HFFc6 (cell line): ENCODE results near the gene SNX5. TPM values are rescaled to one million over a fixed set of nuclear protein-coding genes. Genes with fewer than 3 reads are reported as not detected.
A peak's percentile ranks its signal among the peaks of the same experiment; 100 is the strongest.

ENCODE experiments used
- DNase-seq: peaks from one replicate; pipeline ENCODE4 v3.0.0-alpha.2; 2018
- H3K27ac Mint-ChIP-seq: 2 replicates; pipeline ENCODE4 v1.8.0; 2020; ENCODE audit warnings: mild to moderate bottlenecking, mixed read lengths
- H3K27me3 Mint-ChIP-seq: 2 replicates; pipeline ENCODE4 v1.8.0; 2021; ENCODE audit warnings: mild to moderate bottlenecking, moderate library complexity, mixed read lengths; ENCODE audit not compliant: insufficient read depth
- H3K36me3 Mint-ChIP-seq: 2 replicates; pipeline ENCODE4 v1.8.0; 2021; ENCODE audit warnings: low read depth, mixed read lengths
- H3K4me1 Mint-ChIP-seq: 2 replicates; pipeline ENCODE4 v1.8.0; 2020; ENCODE audit warnings: low read depth, mixed read lengths
- H3K4me3 Mint-ChIP-seq: 2 replicates; pipeline ENCODE4 v1.8.0; 2020; ENCODE audit warnings: mild to moderate bottlenecking, moderate library complexity, mixed read lengths
- H3K9me3 Mint-ChIP-seq: 2 replicates; pipeline ENCODE4 v1.8.0; 2020; ENCODE audit warnings: mild to moderate bottlenecking, mixed read lengths
- total RNA-seq, 6 experiments: library from RNA; stranded (reverse); fragmentation: NEBNext Ultra II Directional; extraction: Animal tissue kit (Norgen Biotek cat#: 25700); gene quantifications; 2 replicates in 1 of 6; 3 replicates in 5 of 6; pipeline ENCODE4 v1.2.3, GENCODE V29; 2021
- TF ChIP-seq, protein P1 (sequence below): fragments of 200-600 bp; sonication (generic); IDR thresholded peaks from 2 replicates; pipeline ENCODE4 v1.5.0; 2021; ENCODE audit warnings: antibody characterized with exemption, mild to moderate bottlenecking

The SNX5 gene
- total RNA-seq, 6 experiments from 2014 or later, result 69.6 to 97.5 (median 81.8) TPM

DNA sequence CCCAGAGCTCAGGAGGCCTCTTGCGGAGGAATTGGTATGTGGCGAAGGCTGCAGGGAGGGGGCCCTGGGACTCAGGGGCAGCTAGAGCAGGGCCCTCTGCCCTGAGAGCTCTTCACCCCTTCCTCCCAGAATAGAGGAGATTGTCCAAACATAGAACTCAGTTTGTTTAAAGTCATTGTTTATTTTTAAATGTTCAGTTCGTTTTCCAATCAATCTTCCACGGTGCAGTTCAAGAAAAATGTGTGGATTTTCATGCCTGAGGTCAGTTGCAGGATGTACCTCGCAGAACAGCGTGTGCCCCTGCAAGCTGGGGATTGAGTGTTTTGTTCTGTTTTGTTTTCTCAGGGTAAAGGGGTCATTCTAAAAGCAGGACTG, 37.4 kb upstream of the SNX5 start:
- Mint-ChIP-seq H3K36me3 (no peaks in the 10 kb centered on the region), H3K4me1 (peaks cover 7% of the 10 kb centered on the region; the same call in 1 of the 2 replicates), H3K4me3 (no peak overlapping the region), H3K27me3 (no peaks in the 10 kb centered on the region; the same call in none of the 2 replicates), H3K27ac (no peak overlapping the region), H3K9me3 (no peaks in the 10 kb centered on the region)
- TF ChIP-seq, protein P1, sequence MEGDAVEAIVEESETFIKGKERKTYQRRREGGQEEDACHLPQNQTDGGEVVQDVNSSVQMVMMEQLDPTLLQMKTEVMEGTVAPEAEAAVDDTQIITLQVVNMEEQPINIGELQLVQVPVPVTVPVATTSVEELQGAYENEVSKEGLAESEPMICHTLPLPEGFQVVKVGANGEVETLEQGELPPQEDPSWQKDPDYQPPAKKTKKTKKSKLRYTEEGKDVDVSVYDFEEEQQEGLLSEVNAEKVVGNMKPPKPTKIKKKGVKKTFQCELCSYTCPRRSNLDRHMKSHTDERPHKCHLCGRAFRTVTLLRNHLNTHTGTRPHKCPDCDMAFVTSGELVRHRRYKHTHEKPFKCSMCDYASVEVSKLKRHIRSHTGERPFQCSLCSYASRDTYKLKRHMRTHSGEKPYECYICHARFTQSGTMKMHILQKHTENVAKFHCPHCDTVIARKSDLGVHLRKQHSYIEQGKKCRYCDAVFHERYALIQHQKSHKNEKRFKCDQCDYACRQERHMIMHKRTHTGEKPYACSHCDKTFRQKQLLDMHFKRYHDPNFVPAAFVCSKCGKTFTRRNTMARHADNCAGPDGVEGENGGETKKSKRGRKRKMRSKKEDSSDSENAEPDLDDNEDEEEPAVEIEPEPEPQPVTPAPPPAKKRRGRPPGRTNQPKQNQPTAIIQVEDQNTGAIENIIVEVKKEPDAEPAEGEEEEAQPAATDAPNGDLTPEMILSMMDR, result no peak
- no peak for DNase-seq

DNA sequence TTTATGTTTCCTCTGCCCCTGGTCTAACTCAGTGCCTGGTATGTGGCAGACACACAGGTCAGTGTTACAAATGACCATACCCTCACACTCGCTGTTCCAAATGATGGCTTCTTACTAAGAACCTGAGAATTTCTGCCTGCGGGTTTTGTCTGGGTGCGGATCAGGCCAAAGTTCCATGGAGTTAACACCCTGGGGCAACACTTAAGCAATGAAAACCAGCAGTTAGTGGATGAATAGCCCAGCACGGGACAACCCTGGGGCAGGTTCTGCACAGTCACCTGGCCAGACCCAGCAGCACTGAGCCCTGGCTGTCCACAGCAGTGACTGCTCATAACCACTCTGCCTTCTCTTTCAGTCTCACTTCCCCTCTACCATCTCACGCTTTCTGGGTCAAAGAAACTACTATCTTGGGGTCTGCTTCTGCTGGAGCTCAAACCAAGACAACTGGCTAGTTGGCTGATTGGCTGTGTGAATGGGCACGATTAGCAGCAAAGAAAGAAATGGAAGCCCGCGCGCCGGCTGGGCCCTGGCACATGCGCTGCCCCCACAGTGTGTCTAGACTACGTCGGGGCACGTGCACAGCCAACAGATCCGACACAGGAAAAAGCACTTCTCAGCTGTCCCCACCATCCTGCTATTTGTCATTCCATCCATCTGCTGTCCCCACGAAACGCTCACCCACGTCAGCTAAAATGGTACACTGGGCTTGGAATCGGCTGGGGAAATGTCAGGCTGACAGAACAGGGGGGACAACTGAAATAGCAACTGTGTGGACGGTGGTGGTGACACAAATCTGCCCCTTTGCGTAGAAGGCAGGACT, 36.8 kb upstream of the SNX5 start:
- H3K9me3 Mint-ChIP-seq, result no peaks in the 10 kb centered on the region
- H3K4me3 Mint-ChIP-seq, result no peak overlapping the region
- H3K4me1 Mint-ChIP-seq, result peaks cover 8% of the 10 kb centered on the region; the same call in 1 of the 2 replicates
- DNase-seq, result no peak
- no peaks in the 10 kb centered on the region for H3K36me3 Mint-ChIP-seq
- no peaks in the 10 kb centered on the region; the same call in none of the 2 replicates for H3K27me3 Mint-ChIP-seq
- TF ChIP-seq, protein P1, result no peak
- no peak overlapping the region for H3K27ac Mint-ChIP-seq

DNA sequence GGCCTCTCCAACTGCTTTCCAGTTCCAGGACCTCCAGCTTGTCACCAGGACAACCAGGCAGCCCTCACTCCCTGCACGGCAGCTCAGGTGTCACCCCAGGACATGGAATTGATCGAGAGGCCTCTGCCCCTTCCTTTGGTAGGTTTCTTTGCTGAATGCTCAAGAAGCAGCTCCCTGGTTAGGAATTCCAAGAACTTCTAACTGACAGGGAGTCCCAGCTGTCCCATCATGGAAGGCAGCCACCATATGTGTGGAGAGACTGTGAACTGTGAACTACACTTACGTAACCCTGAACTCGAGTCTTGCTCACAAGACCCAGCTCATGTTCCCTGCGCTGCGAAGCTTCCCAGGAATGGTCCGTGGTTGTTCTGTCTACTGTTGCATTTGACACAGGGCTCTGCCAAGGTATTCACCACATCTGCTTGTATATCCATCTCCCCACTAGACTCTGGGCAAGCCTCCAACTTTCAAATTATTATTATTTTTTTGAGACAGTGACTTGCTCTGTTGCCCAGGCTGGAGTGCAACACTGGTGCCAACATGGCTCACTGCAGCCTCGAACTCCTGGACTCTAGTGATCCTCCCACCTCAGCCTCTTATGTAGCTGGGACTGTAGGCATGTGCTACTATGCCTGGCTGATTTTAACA, 35.9 kb upstream of the SNX5 start:
- H3K27me3 Mint-ChIP-seq, result no peaks in the 10 kb centered on the region; the same call in none of the 2 replicates
- TF ChIP-seq, protein P1, result no peak
- no peak overlapping the region for H3K4me3 Mint-ChIP-seq
- no peak overlapping the region for H3K27ac Mint-ChIP-seq
- peaks cover 8% of the 10 kb centered on the region; the same call in 1 of the 2 replicates for H3K4me1 Mint-ChIP-seq
- no peaks in the 10 kb centered on the region for H3K36me3 Mint-ChIP-seq
- no peaks in the 10 kb centered on the region for H3K9me3 Mint-ChIP-seq
- DNase-seq, result no peak

DNA sequence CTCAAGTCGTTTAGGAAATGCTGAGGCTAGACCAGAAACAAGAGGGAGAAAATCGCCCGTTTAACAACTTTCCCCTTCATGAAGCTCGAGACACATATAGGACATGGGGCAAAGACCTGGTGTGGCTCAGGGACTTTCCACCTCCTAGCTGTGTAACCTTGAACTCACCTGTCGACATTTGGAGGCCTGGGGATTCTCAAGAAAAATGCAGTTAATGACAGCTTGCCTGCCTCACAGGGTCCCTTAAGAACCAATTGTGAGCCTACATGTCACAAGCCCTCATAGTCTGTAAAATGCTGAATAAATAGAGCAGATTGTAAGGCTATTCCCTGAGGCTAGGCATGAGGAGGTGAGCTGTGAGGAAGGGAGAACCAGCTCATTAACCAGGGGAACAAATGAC, 35.3 kb upstream of the SNX5 start:
- no peak overlapping the region for H3K4me3 Mint-ChIP-seq
- no peak for DNase-seq
- no peaks in the 10 kb centered on the region for H3K9me3 Mint-ChIP-seq
- peaks cover 8% of the 10 kb centered on the region; the same call in 1 of the 2 replicates for H3K4me1 Mint-ChIP-seq
- H3K27me3 Mint-ChIP-seq, result no peaks in the 10 kb centered on the region; the same call in none of the 2 replicates
- no peaks in the 10 kb centered on the region for H3K36me3 Mint-ChIP-seq
- no peak overlapping the region for H3K27ac Mint-ChIP-seq
- TF ChIP-seq, protein P1, result no peak

DNA sequence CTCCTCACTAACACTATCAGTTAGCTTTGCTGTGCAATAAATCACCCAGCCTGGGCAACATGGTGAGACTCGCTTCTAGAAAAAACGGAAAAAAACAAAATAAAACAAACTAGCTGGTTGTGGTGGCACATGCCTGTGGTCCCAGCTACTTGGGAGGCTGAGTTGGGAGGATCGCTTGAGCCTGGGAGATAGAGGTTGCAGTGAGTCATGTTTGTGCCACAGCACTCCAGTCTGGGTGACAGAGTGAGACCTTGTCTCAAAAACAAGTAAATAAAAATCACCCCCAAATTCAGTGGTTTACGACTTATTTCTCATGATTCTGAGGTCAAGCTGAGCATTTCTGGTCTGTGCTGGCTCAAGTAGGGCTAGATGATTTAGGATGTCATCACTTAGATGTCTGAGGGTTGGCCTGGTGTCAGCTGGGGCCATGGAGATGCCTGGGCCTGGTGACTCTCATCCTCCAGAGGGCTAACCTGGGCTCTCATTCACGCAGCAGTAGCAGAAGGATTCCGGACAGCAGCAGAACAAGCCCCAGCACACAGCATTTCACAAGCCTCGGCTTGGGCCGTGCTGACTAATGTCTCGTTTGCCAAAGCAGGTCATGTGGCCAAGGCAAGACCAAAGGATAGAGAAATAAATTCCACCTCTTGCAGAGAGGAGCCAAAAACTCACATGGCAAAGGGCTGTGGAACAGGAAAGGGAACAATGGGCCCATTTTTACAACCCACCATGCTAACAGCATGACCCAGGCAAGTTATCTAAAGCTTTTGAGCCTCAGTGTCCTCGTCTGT, 32.7 kb upstream of the SNX5 start:
- peak; percentile 12 for DNase-seq
- H3K36me3 Mint-ChIP-seq, result no peaks in the 10 kb centered on the region
- H3K27ac Mint-ChIP-seq, result no peak overlapping the region

More for the DNA sequence above, 32.7 kb upstream of the SNX5 start:
- peaks cover 10% of the 10 kb centered on the region for H3K4me1 Mint-ChIP-seq
- H3K9me3 Mint-ChIP-seq, result no peaks in the 10 kb centered on the region
- H3K27me3 Mint-ChIP-seq, result peaks cover 2% of the 10 kb centered on the region
- TF ChIP-seq, protein P1, result no peak
- no peak overlapping the region for H3K4me3 Mint-ChIP-seq
